GM04503 (cell line): ENCODE data around the gene RASAL3.
"Not testable (repeated sequence)": the region's sequence is repeated elsewhere in the genome, so short reads cannot be mapped to it uniquely, and the experiment has no call there.

Source experiments
- DNase-seq: peaks from one replicate; pipeline ENCODE4 v3.0.0-alpha.2; 2012; ENCODE audit warnings: low read depth

Gene RASAL3

GRCh38 chr19:15473821-15474220 is 9.5 kb upstream of the RASAL3 start:
- DNase-seq: not testable (repeated sequence)

GRCh38 chr19:15471639-15472101 is 7.3 kb upstream of the RASAL3 start:
- DNase-seq: no peak

GRCh38 chr19:15469513-15470297 is 5.4 kb upstream of the RASAL3 start:
- DNase-seq: no peak

GRCh38 chr19:15468675-15469512 is 4.5 kb upstream of the RASAL3 start:
- no peak for DNase-seq

- no peak for DNase-seq
These were observed 3.4 kb upstream of the RASAL3 start for GRCh38 chr19:15467734-15468214.

- no peak for DNase-seq
These were observed 2.7 kb upstream of the RASAL3 start for GRCh38 chr19:15466851-15467733.

- DNase-seq: no peak
These were observed 428 bp downstream of the RASAL3 start for GRCh38 chr19:15463861-15464371.

GRCh38 chr19:15461694-15462093 is 2.6 kb downstream of the RASAL3 start:
- no peak for DNase-seq

GRCh38 chr19:15457701-15458484 is 6.5 kb downstream of the RASAL3 start:
- no peak for DNase-seq

- DNase-seq: no peak
These were observed 7.3 kb downstream of the RASAL3 start for GRCh38 chr19:15456871-15457700.

GRCh38 chr19:15456441-15456840 is 7.9 kb downstream of the RASAL3 start:
- no peak for DNase-seq

GRCh38 chr19:15455996-15456395 is 8.3 kb downstream of the RASAL3 start:
- no peak for DNase-seq

GRCh38 chr19:15453906-15454860 is 10.2 kb downstream of the RASAL3 start:
- DNase-seq: no peak

GRCh38 chr19:15453091-15453578 is 11.2 kb downstream of the RASAL3 start:
- no peak for DNase-seq

- DNase-seq: no peak
These were observed 12.0 kb downstream of the RASAL3 start for GRCh38 chr19:15452111-15453047.

GRCh38 chr19:15450528-15450890 is 13.8 kb downstream of the RASAL3 start:
- no peak for DNase-seq
